AG10803 (cell line): Measurements from ENCODE around the gene VGLL2.

ENCODE experiments used
- DNase-seq: peaks from one replicate; pipeline ENCODE4 v3.0.0; 2010; ENCODE audit warnings: low read depth
- H3K4me3 ChIP-seq: 2 replicates; pipeline ENCODE4 v1.5.1; 2011; ENCODE audit warnings: mild to moderate bottlenecking, low read length, control low read depth
- CTCF ChIP-seq: conservative IDR thresholded peaks from 2 replicates; pipeline ENCODE4 v1.5.1; 2011; ENCODE audit warnings: mild to moderate bottlenecking, low read length, control low read depth, inconsistent platforms

Gene VGLL2

GRCh38 chr6:117303323-117303722 is 38.0 kb downstream of the VGLL2 start:
- no peak for TF ChIP-seq CTCF
- no peak overlapping the region for H3K4me3 ChIP-seq
- no peak for DNase-seq

- no peak for DNase-seq
- H3K4me3 ChIP-seq = no peak overlapping the region
- no peak for TF ChIP-seq CTCF
These were observed 39.1 kb downstream of the VGLL2 start for GRCh38 chr6:117304446-117304845.

GRCh38 chr6:117306227-117306790 is 41.0 kb downstream of the VGLL2 start:
- no peak for DNase-seq
- TF ChIP-seq CTCF = no peak
- H3K4me3 ChIP-seq = no peak overlapping the region

- H3K4me3 ChIP-seq = no peak overlapping the region
- no peak for TF ChIP-seq CTCF
- no peak for DNase-seq
These were observed 42.3 kb downstream of the VGLL2 start for GRCh38 chr6:117307655-117308054.

- no peak overlapping the region for H3K4me3 ChIP-seq
- no peak for DNase-seq
- TF ChIP-seq CTCF = no peak
These were observed 43.7 kb downstream of the VGLL2 start for GRCh38 chr6:117309069-117309468.

GRCh38 chr6:117309611-117310010 is 44.3 kb downstream of the VGLL2 start:
- no peak for DNase-seq
- no peak overlapping the region for H3K4me3 ChIP-seq
- no peak for TF ChIP-seq CTCF

- DNase-seq = no peak
- H3K4me3 ChIP-seq = no peak overlapping the region
- TF ChIP-seq CTCF = no peak
These were observed 46.0 kb downstream of the VGLL2 start for GRCh38 chr6:117311310-117311709.
